ENCODE measurements around the gene MTHFD1L.

- TF ChIP-seq, protein P1, sequence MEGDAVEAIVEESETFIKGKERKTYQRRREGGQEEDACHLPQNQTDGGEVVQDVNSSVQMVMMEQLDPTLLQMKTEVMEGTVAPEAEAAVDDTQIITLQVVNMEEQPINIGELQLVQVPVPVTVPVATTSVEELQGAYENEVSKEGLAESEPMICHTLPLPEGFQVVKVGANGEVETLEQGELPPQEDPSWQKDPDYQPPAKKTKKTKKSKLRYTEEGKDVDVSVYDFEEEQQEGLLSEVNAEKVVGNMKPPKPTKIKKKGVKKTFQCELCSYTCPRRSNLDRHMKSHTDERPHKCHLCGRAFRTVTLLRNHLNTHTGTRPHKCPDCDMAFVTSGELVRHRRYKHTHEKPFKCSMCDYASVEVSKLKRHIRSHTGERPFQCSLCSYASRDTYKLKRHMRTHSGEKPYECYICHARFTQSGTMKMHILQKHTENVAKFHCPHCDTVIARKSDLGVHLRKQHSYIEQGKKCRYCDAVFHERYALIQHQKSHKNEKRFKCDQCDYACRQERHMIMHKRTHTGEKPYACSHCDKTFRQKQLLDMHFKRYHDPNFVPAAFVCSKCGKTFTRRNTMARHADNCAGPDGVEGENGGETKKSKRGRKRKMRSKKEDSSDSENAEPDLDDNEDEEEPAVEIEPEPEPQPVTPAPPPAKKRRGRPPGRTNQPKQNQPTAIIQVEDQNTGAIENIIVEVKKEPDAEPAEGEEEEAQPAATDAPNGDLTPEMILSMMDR (conservative IDR thresholded peaks at IDR 0.05) = no peak
- no peak for TF ChIP-seq ZFX (IDR thresholded peaks at IDR 0.05)
These were observed 75.4 kb downstream of the MTHFD1L start for GRCh38 chr6:150940941-150941340.

Data from C4-2B (cell line).